Activated CD8-positive, alpha-beta T cell treated with anti-CD3 and anti-CD28 coated beads for 36 hours (primary cell): Measurements from ENCODE around the gene FAM83C. TPM values are rescaled to one million over a fixed set of nuclear protein-coding genes. Genes with fewer than 3 reads are reported as not detected.

Experiments used
- ATAC-seq: fragments of 200-7000 bp; cut with Tn5 transposase; one replicate; pipeline ENCODE4 v1.10.0; 2021; ENCODE audit warnings: mild to moderate bottlenecking, moderate library complexity
- CTCF ChIA-PET: fragments of 350-600 bp; sonication (Branson Sonifier 250); formaldehyde crosslinking; loops from one replicate; lab custom pipeline; 2021; ENCODE audit warnings: antibody characterized with exemption; lab: Charles Lee
- POLR2A ChIA-PET: fragments of 350-600 bp; sonication (Branson Sonifier 250); formaldehyde crosslinking; loops from one replicate; lab custom pipeline; 2021; ENCODE audit warnings: antibody characterized with exemption; lab: Charles Lee
- DNase-seq: peaks from one replicate; pipeline ENCODE4 v3.0.0-alpha.2; 2020
- H3K27ac Mint-ChIP-seq: one replicate; pipeline ENCODE4 v1.8.0; 2021; ENCODE audit warnings: mild to moderate bottlenecking, mixed read lengths
- H3K27me3 Mint-ChIP-seq: one replicate; pipeline ENCODE4 v1.8.0; 2021; ENCODE audit warnings: mixed read lengths
- H3K36me3 Mint-ChIP-seq: one replicate; pipeline ENCODE4 v1.8.0; 2021; ENCODE audit warnings: low read depth, mixed read lengths
- H3K4me1 Mint-ChIP-seq: one replicate; pipeline ENCODE4 v1.8.0; 2021; ENCODE audit warnings: low read depth, mixed read lengths
- H3K4me3 Mint-ChIP-seq: one replicate; pipeline ENCODE4 v1.8.0; 2021; ENCODE audit warnings: mild to moderate bottlenecking, moderate library complexity, mixed read lengths
- H3K9me3 Mint-ChIP-seq: one replicate; pipeline ENCODE4 v1.8.0; 2021; ENCODE audit warnings: mixed read lengths
- CTCF ChIP-seq: fragments of 200-600 bp; IDR thresholded peaks from one replicate; pipeline ENCODE4 v1.8.0; 2022; ENCODE audit warnings: antibody characterized with exemption, mild to moderate bottlenecking
- intact Hi-C: fragments of 100-400 bp; cut with micrococcal nuclease; formaldehyde crosslinking; loops from one replicate; pipeline ENCODE4 v1.10.0; 2022
- total RNA-seq, 2 experiments: library from RNA; stranded (reverse); gene quantifications; one replicate each; pipeline ENCODE4 v1.2.3, GENCODE V29; 2021

Gene FAM83C
- not detected for total RNA-seq

- no peak for DNase-seq
Measured at GRCh38 chr20:35291654-35292503, at the start of gene FAM83C. Gene FAM83C (minus strand): TSS chr20:35292425. CDS start chr20:35292304, 121 bp downstream.

GRCh38 chr20:35341366-35342028, 49.3 kb upstream of the FAM83C start:
- Mint-ChIP-seq H3K27me3 (no peaks in the 10 kb centered on the region), H3K27ac (no peak overlapping the region), H3K4me3 (no peak overlapping the region), H3K36me3 (peaks cover 15% of the 10 kb centered on the region), H3K9me3 (peaks cover 2% of the 10 kb centered on the region), H3K4me1 (no peaks in the 10 kb centered on the region)
- intact Hi-C loops = no loop called here
- TF ChIP-seq CTCF = no peak
- ChIA-PET CTCF (interaction anchor here (1.6 to 2.1 kb wide), 2 partner anchors 12 to 37 kb away, joined by 8 to 11 read pairs; no protein-coding TSS in a partner anchor), POLR2A (no interaction called here)
- no peak for ATAC-seq
- no peak for DNase-seq

More at GRCh38 chr20:35291654-35292503, at the start of gene FAM83C:
- intact Hi-C loops = no loop called here
- ChIA-PET POLR2A (interaction anchor here (1.1 kb wide), 1 partner anchor 12 kb away, joined by 3 read pairs; no protein-coding TSS in a partner anchor), CTCF (interaction anchor here (1.4 kb wide), 1 partner anchor 12 kb away, joined by 3 read pairs; no protein-coding TSS in a partner anchor)
- Mint-ChIP-seq H3K4me1 (no peaks in the 10 kb centered on the region), H3K27ac (no peak within 1 kb of the TSS), H3K9me3 (no peaks in the 10 kb centered on the region), H3K4me3 (no peak within 1 kb of the TSS), H3K36me3 (no peaks in the 10 kb centered on the region), H3K27me3 (no peaks in the 10 kb centered on the region)
- ATAC-seq = no peak
- no peak for TF ChIP-seq CTCF

DNA sequence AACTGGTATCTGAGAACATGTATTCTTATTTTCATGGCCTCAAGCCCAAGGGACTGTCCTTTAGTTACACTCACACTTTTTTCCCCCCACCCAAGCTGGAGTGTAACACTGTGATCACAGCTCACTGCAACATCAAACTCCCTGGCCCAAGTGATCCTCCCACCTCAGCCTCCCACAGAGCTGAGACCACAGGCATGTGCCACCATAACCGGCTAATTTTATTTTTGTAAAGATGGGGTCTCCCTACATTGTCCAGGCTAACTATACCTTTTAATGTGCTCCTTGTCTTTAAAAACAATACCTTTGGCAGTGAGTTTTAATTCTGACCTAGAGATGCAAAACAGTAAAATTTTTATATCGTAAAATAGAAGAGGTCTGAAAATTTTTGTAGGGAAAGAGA, 48.2 kb upstream of the FAM83C start:
- Mint-ChIP-seq H3K4me1 (no peaks in the 10 kb centered on the region), H3K27ac (no peak overlapping the region), H3K36me3 (peaks cover 6% of the 10 kb centered on the region), H3K27me3 (no peaks in the 10 kb centered on the region), H3K4me3 (no peak overlapping the region), H3K9me3 (no peaks in the 10 kb centered on the region)
- intact Hi-C loops = no loop called here
- TF ChIP-seq CTCF = no peak
- ChIA-PET POLR2A (no interaction called here), CTCF (no interaction called here)
- no peak for DNase-seq
- no peak for ATAC-seq

GRCh38 chr20:35339636-35340035, 47.4 kb upstream of the FAM83C start:
- Mint-ChIP-seq H3K27ac (no peak overlapping the region), H3K27me3 (no peaks in the 10 kb centered on the region), H3K36me3 (peaks cover 6% of the 10 kb centered on the region), H3K9me3 (no peaks in the 10 kb centered on the region), H3K4me3 (no peak overlapping the region), H3K4me1 (no peaks in the 10 kb centered on the region)
- intact Hi-C loops = no loop called here
- ChIA-PET CTCF (no interaction called here), POLR2A (interaction anchor here (1.0 kb wide), 1 partner anchor 20 kb away, joined by 3 read pairs; no protein-coding TSS in a partner anchor)
- no peak for TF ChIP-seq CTCF
- no peak for DNase-seq
- ATAC-seq = no peak

GRCh38 chr20:35339007-35339406, 46.8 kb upstream of the FAM83C start:
- no peaks in the 10 kb centered on the region for H3K27me3 Mint-ChIP-seq
- CTCF ChIA-PET = no interaction called here
- intact Hi-C loops = no loop called here
- no peaks in the 10 kb centered on the region for H3K9me3 Mint-ChIP-seq
- TF ChIP-seq CTCF = no peak
- no peak overlapping the region for H3K4me3 Mint-ChIP-seq
- H3K36me3 Mint-ChIP-seq = peaks cover 2% of the 10 kb centered on the region
- H3K4me1 Mint-ChIP-seq = no peaks in the 10 kb centered on the region
- no peak overlapping the region for H3K27ac Mint-ChIP-seq
- POLR2A ChIA-PET = interaction anchor here (1.0 kb wide), 1 partner anchor 20 kb away, joined by 3 read pairs; no protein-coding TSS in a partner anchor
- ATAC-seq = no peak
- DNase-seq = no peak
